ENCODE data around the gene ABCD1.

Gene ABCD1

DNA sequence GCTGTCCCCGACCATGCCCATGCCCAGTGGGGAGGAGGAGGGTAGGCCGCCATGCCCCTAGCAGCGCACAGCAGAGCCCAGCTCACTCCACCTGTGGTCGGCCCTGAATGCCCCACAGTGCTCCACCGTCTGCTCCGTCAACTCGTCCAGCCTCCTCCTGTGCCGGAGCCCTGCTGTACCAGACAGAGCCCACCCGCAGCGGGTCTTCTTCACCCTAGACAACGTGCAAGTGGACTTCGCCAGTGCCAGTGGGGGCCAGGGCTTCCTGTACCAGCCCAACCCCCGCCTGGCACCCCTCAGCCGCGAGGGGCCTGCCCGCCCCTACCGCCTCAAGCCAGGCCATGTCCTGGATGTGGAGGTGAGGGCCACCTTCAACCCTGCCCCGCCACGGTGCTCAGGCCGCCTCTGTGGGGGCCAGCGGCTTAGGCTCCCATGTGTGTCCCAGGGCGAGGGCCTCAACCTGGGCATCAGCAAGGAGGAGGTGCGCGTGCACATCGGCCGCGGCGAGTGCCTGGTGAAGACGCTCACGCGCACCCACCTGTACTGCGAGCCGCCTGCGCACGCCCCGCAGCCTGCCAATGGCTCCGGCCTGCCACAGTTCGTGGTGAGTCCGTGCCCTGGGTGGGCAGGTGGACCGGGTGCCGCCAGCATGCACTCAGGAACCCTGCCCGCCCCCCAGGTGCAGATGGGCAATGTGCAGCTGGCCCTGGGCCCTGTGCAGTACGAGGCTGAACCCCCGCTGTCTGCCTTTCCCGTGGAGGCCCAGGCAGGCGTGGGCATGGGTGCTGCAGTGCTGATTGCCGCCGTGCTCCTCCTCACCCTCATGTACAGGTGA is 49.3 kb downstream of the ABCD1 start:
- DNase-seq (ENCODE audit: low read depth in 3 of 3), result no peak

- no peak for DNase-seq (ENCODE audit: low read depth in 3 of 3)
Measured at GRCh38 chrX:153774576-153775292, 50.1 kb downstream of the ABCD1 start.

DNA sequence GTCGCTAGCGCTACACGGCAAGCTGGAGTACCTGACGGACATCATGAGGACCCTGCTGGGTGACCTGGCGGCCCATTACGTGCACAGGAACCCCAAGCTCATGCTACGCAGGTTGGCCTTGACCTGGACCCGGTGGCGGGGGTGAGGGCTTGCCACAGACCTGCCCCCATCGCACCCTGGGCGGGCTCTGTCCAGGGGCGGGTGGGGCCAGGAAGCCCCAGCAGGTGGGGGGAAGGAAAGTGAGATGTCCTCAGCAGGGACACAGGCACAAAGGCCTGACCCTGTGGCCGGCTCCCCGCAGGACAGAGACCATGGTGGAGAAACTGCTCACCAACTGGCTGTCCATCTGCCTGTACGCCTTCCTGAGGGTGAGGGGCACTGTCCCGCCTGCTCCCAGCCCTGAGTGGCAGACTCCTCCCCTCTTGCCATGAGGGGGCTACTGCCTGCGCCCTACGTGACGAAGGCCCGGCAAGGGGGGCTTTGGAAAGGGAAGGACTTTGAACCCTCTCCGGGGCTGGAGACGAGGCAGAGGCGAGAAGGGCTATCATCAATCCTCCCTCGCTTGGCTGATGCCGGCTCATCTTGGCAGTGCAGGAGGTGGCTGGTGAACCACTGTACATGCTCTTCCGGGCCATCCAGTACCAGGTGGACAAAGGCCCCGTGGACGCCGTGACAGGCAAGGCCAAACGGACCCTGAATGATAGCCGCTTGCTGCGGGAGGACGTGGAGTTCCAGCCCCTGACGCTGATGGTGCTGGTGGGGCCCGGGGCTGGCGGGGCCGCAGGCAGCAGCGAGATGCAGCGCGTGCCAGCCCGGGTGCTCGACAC is 50.9 kb downstream of the ABCD1 start:
- no peak for DNase-seq (ENCODE audit: low read depth in 3 of 3)

- no peak for DNase-seq (ENCODE audit: low read depth in 3 of 3)
Measured at GRCh38 chrX:153776120-153776599, 51.5 kb downstream of the ABCD1 start.

GRCh38 chrX:153776611-153777045 is 52.0 kb downstream of the ABCD1 start:
- no peak for DNase-seq (ENCODE audit: low read depth in 3 of 3)

GRCh38 chrX:153777261-153778090 is 52.8 kb downstream of the ABCD1 start:
- no peak for DNase-seq (ENCODE audit: low read depth in 3 of 3)

GRCh38 chrX:153778181-153778580 is 53.5 kb downstream of the ABCD1 start:
- DNase-seq (ENCODE audit: low read depth in 3 of 3), result no peak

DNA sequence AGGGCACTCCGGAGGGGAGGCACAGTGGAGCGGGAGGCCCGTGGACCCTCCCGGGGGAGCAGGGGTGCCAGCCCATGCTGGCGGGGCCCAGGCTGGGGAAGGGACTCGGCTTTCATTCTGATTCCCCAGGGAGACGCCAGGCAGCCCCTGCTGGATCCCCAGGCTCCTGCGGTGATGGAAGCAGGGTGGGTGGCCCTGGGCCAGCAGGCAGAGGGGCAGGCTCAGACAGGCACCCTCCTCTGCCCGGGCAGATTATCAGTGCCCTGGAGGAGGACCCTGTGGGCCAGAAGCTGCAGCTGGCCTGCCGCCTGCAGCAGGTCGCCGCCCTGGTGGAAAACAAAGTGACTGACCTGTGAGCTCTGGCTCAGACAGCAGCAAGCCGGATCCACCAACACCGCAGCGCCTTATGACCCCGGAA is 54.0 kb downstream of the ABCD1 start:
- DNase-seq (ENCODE audit: low read depth in 3 of 3), result no peak

- no peak for DNase-seq (ENCODE audit: low read depth in 3 of 3)
Measured at GRCh38 chrX:153779891-153780677, 55.4 kb downstream of the ABCD1 start.

DNA sequence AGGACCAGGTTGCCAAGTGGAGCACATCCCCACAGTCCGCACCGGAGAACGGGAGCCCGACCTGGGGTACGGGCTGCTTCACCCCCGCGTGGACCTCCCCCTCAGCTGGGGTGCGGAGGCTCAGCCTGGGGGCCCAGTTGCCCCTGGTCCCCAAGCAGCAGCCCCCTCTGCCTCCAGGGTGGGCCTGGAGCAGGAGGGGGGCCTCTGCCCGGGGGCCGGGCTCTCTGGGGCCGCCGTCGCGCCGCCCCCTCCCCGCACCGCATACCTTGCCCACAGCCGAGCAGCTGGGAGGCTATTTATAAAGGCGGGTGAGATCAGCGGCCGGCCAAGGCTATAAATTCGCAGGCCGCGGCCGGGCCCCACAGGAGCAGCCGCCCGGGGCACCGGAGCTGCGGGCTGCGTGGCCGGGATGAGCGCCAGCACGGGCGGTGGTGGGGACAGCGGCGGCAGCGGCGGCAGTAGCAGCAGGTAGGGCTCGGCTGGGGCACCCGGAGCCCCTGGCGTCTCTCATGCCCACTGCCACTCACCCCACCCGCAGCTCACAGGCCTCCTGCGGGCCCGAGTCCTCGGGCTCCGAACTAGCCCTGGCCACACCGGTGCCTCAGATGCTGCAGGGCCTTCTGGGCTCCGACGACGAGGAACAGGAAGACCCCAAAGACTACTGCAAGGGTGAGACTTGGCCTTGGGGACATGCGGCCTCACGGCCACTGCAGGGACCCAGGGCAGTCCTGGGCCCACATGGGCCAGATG is 56.2 kb downstream of the ABCD1 start, which contains the start of gene SRPK3:
TSS of gene SRPK3 (plus strand) at position 364 of the 750 bp plus-strand sequence. CDS start at position 410, 46 bp downstream.
- no peak for DNase-seq (ENCODE audit: low read depth in 3 of 3)

- no peak for DNase-seq (ENCODE audit: low read depth in 3 of 3)
Measured at GRCh38 chrX:153781428-153782047, 56.9 kb downstream of the ABCD1 start.

DNA sequence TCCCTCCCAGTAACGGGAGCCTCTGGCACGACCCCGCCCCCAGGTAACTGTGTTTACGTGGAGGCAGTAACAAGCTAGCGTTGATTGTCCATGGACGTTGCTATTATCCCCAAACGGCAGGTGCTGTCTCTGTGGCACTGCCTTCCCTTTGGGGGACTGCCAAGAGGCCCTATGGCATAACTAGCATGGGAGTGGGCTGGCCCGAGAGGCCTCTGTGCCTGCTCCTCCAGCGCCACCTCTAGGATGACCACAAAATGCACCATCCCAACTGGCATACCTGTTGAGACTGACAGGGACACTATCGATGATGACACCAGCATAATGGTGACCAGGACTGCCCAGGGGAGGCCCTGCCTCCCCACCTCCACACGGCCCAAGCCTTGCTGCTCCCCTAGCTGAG is 57.7 kb downstream of the ABCD1 start:
- DNase-seq (ENCODE audit: low read depth in 3 of 3), result no peak

- DNase-seq (ENCODE audit: low read depth in 3 of 3), result no peak
Measured at GRCh38 chrX:153782871-153783270, 58.2 kb downstream of the ABCD1 start.

DNA sequence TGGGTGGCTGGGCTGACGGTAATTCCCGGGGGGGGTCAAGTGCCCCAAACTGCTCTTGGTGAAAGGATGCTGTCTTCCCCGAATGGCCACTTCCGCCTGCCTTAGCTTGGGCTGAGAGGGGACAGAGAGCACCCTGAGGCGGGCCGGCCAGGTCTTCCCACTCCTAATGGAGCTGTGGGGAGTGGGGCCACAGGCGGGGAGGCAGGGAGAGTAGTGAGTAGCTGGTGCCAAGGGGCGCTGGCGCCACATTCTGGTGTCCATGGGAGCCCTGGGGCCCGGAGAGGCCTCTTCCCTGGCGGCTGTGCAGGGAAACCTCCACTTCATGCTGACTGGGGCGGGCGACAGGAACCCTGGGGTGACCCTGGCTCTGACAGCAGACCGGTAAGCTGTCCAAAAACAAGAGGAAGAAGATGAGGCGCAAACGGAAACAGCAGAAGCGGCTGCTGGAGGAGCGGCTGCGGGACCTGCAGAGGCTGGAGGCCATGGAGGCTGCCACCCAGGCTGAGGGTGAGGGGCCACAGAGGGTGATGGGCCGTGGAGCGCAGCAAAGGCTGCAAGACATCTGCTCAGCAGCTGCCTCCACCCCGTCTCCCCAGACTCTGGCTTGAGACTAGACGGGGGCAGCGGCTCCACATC is 58.8 kb downstream of the ABCD1 start:
- DNase-seq (ENCODE audit: low read depth in 3 of 3), result no peak

GRCh38 chrX:153784325-153784967 is 59.8 kb downstream of the ABCD1 start:
- DNase-seq (ENCODE audit: low read depth in 3 of 3), result no peak

GRCh38 chrX:153786669-153787068 is 62.0 kb downstream of the ABCD1 start:
- no peak for DNase-seq (ENCODE audit: low read depth in 3 of 3)

DNA sequence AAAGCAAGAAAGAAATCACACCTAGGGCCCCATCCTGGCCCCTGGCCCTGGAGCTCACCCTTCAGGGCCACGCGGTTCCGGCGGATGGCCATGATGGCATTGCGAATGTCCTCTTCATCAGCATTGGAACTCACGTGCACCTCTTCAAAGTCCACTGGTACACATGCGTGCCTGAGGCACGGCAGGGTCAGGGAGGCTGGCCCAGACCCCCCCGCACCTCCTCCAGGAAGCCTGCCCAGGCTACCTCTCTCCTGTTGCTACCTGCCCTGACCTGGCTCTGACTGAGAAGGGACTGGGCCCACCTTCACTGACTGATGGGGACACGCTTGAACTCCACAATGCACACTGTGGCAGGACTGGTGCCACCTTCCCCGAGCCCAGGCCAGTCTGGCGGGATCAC is 65.0 kb downstream of the ABCD1 start:
- no peak for DNase-seq (ENCODE audit: low read depth in 3 of 3)

Data from stimulated activated CD4-positive, alpha-beta T cell treated with anti-CD3 and anti-CD28 coated beads, TNF-alpha, amount 100 ng/mL, for 48 hours (primary cell).